Measurements from ENCODE around the gene FRMD4A.

Gene FRMD4A

GRCh38 chr10:13668126-13668525, 662.6 kb downstream of the FRMD4A start:
- in situ Hi-C loops (cut with HindIII; ENCODE audit: low pct_ligation_motif_present, low sequenced_read_pairs) = no loop called here
- no peak for TF ChIP-seq CTCF (IDR thresholded peaks at IDR 0.05; ENCODE audit: low read depth, low read length, missing control alignments)
- H3K36me3 ChIP-seq (replicated peaks) = peaks cover 95% of the 10 kb centered on the region
- H3K27ac ChIP-seq = no peak overlapping the region
- H3K4me3 ChIP-seq (ENCODE audit: low read depth, low read length) = no peak overlapping the region
- no peak for DNase-seq
- no peaks in the 10 kb centered on the region for H3K27me3 ChIP-seq (replicated peaks)

GRCh38 chr10:13665516-13666262, 665.0 kb downstream of the FRMD4A start:
- Histone ChIP-seq H3K4me3 (ENCODE audit: low read depth, low read length) (no peak overlapping the region), H3K36me3 (replicated peaks) (peaks cover 96% of the 10 kb centered on the region), H3K27ac (no peak overlapping the region), H3K27me3 (replicated peaks) (no peaks in the 10 kb centered on the region)
- in situ Hi-C loops (cut with HindIII; ENCODE audit: low pct_ligation_motif_present, low sequenced_read_pairs) = no loop called here
- DNase-seq = no peak
- TF ChIP-seq CTCF (IDR thresholded peaks at IDR 0.05; ENCODE audit: low read depth, low read length, missing control alignments) = no peak

GRCh38 chr10:13661256-13661655, 669.5 kb downstream of the FRMD4A start:
- H3K36me3 ChIP-seq (replicated peaks) = peaks cover 92% of the 10 kb centered on the region

GRCh38 chr10:13660551-13660920, 670.2 kb downstream of the FRMD4A start:
- Histone ChIP-seq H3K27me3 (replicated peaks) (no peaks in the 10 kb centered on the region), H3K4me3 (ENCODE audit: low read depth, low read length) (no peak overlapping the region), H3K36me3 (replicated peaks) (peaks cover 92% of the 10 kb centered on the region), H3K27ac (no peak overlapping the region)
- in situ Hi-C loops (cut with HindIII; ENCODE audit: low pct_ligation_motif_present, low sequenced_read_pairs) = no loop called here
- DNase-seq = no peak
- no peak for TF ChIP-seq CTCF (IDR thresholded peaks at IDR 0.05; ENCODE audit: low read depth, low read length, missing control alignments)

More at GRCh38 chr10:13661256-13661655, 669.5 kb downstream of the FRMD4A start:
- H3K4me3 ChIP-seq (ENCODE audit: low read depth, low read length) = no peak overlapping the region
- TF ChIP-seq CTCF (IDR thresholded peaks at IDR 0.05; ENCODE audit: low read depth, low read length, missing control alignments) = no peak
- no peaks in the 10 kb centered on the region for H3K27me3 ChIP-seq (replicated peaks)
- H3K27ac ChIP-seq = no peak overlapping the region
- in situ Hi-C loops (cut with HindIII; ENCODE audit: low pct_ligation_motif_present, low sequenced_read_pairs) = no loop called here
- no peak for DNase-seq

GRCh38 chr10:13659887-13660550, 670.7 kb downstream of the FRMD4A start:
- DNase-seq = no peak
- TF ChIP-seq CTCF (IDR thresholded peaks at IDR 0.05; ENCODE audit: low read depth, low read length, missing control alignments) = peak; percentile 93
- H3K4me3 ChIP-seq (ENCODE audit: low read depth, low read length) = no peak overlapping the region
- H3K27ac ChIP-seq = no peak overlapping the region
- in situ Hi-C loops (cut with HindIII; ENCODE audit: low pct_ligation_motif_present, low sequenced_read_pairs) = no loop called here
- peaks cover 92% of the 10 kb centered on the region for H3K36me3 ChIP-seq (replicated peaks)
- no peaks in the 10 kb centered on the region for H3K27me3 ChIP-seq (replicated peaks)

All from brain microvascular endothelial cell (primary cell).